Epithelial cell of esophagus (primary cell): ENCODE results near the gene UMAD1.
"Not testable (repeated sequence)": the region's sequence is repeated elsewhere in the genome, so short reads cannot be mapped to it uniquely, and the experiment has no call there.

Source experiments
- DNase-seq: peaks from one replicate; pipeline ENCODE4 v3.0.0; 2010; ENCODE audit warnings: low read depth
- H3K4me3 ChIP-seq: 2 replicates; pipeline ENCODE4 v1.5.1; 2011; ENCODE audit warnings: mild to moderate bottlenecking, low read length, control low read depth
- CTCF ChIP-seq: IDR thresholded peaks from 2 replicates; pipeline ENCODE4 v1.5.1; 2011; ENCODE audit warnings: low read depth, mild to moderate bottlenecking, low read length, control low read depth, inconsistent platforms; ENCODE audit not compliant: insufficient read depth; ENCODE audit errors: missing control alignments

The UMAD1 gene

DNA sequence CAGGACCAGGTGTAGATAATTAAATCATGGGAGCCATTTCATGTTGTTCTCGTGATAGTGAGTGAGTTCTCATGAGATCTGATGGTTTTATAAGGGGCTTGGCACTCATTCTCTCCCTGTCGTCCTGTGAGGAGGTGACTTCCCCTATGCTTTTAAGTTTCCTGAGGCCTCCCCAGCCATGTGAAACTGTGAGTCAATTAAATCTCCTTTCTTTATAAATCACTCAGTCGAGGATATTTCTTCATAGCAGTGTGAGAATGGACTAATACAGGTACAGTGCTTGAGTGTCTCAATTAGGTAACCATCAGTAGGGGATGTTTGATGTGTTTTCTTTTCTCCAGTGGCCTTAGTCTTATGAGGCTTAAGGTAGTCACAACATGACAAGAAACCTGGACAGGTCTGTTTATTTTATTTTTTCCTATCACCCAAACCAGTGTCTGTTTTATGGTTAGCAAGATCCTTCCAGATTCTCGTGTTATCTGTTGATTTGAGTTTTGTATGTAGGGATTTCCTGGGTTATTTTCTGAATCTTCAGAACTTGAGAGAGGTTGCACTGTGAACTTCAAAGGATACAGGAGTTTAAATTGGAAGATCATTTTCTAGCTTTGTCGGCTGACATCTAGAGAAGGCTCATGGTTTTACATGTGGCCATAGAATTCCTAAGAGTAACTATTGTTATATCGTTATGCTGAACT lies 32.1 kb downstream of the UMAD1 start:
- H3K4me3 ChIP-seq, result no peak overlapping the region
- DNase-seq, result no peak
- no peak for TF ChIP-seq CTCF

DNA sequence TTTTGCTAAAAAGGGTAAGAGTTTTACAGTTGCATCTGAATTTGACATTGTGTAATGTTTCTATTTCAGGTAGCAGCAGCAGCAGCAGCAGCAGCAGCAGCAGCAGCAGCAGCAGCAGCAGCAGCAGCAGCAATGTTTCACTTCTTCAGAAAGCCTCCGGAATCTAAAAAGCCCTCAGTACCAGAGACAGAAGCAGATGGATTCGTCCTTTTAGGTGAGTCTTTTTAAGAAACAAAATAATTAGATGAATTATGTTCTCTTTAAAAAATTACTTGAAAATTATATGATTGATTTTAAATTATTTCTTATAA lies 32.6 kb downstream of the UMAD1 start:
- TF ChIP-seq CTCF, result no peak
- no peak for DNase-seq
- no peak overlapping the region for H3K4me3 ChIP-seq

- TF ChIP-seq CTCF, result no peak
- DNase-seq, result no peak
- H3K4me3 ChIP-seq, result no peak overlapping the region
Measured at GRCh38 chr7:7675686-7676085, 35.1 kb downstream of the UMAD1 start.

DNA sequence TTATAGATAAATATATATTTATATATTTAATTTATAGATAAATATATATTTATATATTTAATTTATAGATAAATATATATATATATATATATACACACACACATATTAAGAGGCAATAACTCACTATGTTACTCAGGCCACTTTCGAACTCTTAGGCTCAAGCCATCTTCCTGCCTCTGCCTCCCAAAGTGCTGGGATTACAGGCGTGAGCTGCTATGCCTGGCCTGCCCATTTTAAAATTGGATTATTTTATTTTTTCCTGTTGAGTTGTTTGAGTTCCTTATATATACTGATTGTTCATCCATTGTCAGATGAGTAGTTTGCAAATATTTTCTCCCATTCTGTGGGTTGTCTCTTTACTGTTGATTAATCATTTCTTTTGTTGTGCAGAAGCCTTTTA lies 39.1 kb downstream of the UMAD1 start:
- not testable (repeated sequence) for H3K4me3 ChIP-seq, DNase-seq

DNA sequence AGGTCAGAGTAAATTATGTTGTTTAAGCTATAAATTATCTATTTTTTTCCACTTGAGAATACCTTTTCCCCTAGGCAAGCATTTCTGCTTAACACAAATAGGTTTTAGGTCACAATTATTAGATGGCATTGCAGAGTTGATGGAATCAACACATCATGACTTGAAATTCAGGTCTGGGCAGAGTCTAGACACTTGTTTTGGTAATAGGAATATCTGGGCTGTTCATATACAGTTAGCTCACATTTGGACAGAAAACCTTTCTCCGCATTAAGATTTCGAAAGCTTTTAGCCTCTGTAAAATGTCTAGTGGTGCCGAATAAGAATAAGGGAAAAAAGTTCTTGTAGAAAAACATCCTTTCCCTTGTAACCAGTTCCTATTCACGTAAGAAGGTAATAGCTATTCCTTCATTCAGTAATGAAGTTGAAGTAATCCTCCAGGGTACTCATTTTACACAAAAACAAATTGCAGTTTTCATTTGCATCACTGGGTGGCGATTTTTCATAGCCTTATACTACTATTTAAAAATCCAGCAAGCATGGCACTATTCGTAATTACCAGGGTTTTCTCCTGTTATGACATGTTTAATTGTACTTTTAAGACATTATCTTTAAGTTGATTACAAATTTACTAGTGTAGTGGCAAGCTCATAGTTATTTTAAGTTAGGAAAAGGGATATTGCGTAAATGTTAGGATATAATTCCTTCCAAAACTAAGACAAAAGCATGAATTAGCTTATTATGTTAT lies 40.8 kb downstream of the UMAD1 start:
- TF ChIP-seq CTCF, result peak; percentile 50
- H3K4me3 ChIP-seq, result peak overlapping the region; percentile 6
- peak; percentile 77 for DNase-seq

DNA sequence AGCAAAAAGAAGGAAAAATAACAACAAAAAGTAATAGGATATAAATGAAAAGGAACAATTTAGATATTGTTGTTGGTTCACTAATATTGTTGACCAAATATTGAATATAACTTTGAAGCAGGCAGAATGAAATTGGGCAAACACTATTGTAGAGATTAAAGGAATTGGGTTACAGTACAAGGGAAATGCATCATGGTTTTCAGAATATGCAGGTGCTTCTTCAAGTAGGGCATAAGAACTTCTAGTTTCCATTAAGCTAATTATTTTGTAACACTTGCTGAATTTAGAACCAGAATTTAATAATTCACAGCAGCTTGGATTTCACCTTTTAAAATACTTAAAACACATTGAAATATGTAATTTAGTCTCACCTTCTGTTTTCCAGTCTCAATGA lies 41.4 kb downstream of the UMAD1 start:
- no peak for TF ChIP-seq CTCF
- DNase-seq, result no peak
- no peak overlapping the region for H3K4me3 ChIP-seq

DNA sequence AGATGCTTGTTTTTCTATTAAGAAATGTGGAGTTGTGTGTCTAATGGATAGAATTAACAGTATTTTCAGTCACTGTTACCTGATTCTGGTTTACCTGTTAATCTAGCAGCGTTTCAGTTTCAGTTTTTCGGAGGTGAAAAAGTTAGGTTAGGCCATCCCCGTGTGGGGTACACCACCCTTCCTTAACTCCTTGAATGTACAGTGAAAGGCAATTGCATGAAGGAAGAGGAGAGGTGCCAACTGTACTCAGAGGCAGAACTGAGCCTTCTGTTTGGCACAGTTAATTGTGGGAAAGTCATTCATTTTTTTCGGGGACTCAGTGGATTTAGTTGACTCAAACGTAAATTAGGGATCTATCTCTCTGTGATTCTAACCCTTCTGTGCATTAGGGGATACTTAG lies 42.3 kb downstream of the UMAD1 start:
- TF ChIP-seq CTCF, result no peak
- no peak for DNase-seq
- H3K4me3 ChIP-seq, result no peak overlapping the region
